Ishikawa (cell line): Measurements from ENCODE around the gene RALGPS1.

Source experiments
- CEBPB ChIP-seq: IDR thresholded peaks from 2 replicates; pipeline ENCODE4 v1.6.1; 2012
- CREB1 ChIP-seq: IDR thresholded peaks from 2 replicates; pipeline ENCODE4 v1.6.1; 2012; ENCODE audit warnings: low read depth
- EGR1 ChIP-seq: IDR thresholded peaks from 2 replicates; pipeline ENCODE4 v1.6.1; 2012
- EP300 ChIP-seq: IDR thresholded peaks from 2 replicates; pipeline ENCODE4 v1.6.1; 2012; ENCODE audit warnings: borderline replicate concordance
- FOXM1 ChIP-seq: IDR thresholded peaks from 2 replicates; pipeline ENCODE4 v1.6.1; 2012; ENCODE audit warnings: low read depth, borderline replicate concordance
- MAX ChIP-seq: IDR thresholded peaks from 2 replicates; pipeline ENCODE4 v1.6.1; 2012
- NFIC ChIP-seq: IDR thresholded peaks from 2 replicates; pipeline ENCODE4 v1.6.1; 2012
- RAD21 ChIP-seq: IDR thresholded peaks from 2 replicates; pipeline ENCODE4 v1.6.1; 2012; ENCODE audit warnings: low read depth
- REST ChIP-seq: IDR thresholded peaks from 2 replicates; pipeline ENCODE4 v1.6.1; 2012; ENCODE audit warnings: low read depth, mild to moderate bottlenecking
- TAF1 ChIP-seq: IDR thresholded peaks from 2 replicates; pipeline ENCODE4 v1.6.1; 2012; ENCODE audit warnings: low read depth, mild to moderate bottlenecking
- TCF12 ChIP-seq: IDR thresholded peaks from 2 replicates; pipeline ENCODE4 v1.6.1; 2012; ENCODE audit warnings: low read depth
- TEAD4 ChIP-seq: IDR thresholded peaks from 2 replicates; pipeline ENCODE4 v1.6.1; 2012
- USF1 ChIP-seq: IDR thresholded peaks from 2 replicates; pipeline ENCODE4 v1.6.1; 2012
- YY1 ChIP-seq: IDR thresholded peaks from 2 replicates; pipeline ENCODE4 v1.6.1; 2012; ENCODE audit warnings: low read depth
- ZBTB7A ChIP-seq: IDR thresholded peaks from 2 replicates; pipeline ENCODE4 v1.6.1; 2012; ENCODE audit warnings: low read depth

The RALGPS1 gene

GRCh38 chr9:127088724-127089615, 174.4 kb downstream of the RALGPS1 start:
- TF ChIP-seq FOXM1 (no peak), REST (no peak), YY1 (no peak), MAX (no peak), TCF12 (no peak), CREB1 (no peak), TAF1 (no peak), EGR1 (no peak), CEBPB (no peak), NFIC (no peak), USF1 (no peak), TEAD4 (no peak), EP300 (no peak), RAD21 (no peak), ZBTB7A (no peak)

DNA sequence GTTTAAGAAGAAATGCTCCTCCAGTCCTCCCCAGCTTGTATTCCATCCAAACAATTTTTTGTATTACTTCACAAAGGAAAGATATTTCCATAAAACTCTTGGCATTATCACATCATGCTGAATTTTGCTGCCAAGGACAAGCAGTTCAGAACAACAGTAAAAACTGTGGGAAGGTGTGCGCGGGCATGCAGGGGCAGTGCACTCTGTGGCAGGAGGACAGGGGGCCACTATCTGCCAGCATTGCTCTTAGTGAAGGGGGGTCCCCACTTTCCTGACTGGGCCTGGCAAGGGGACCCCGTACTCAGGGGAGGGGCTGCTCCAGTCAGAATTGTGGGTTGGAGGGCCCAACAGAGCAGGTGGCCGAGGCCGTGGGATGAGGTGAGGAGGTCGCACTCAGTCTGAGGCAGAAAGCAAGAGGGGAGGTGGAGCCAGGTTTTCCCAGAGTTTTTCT, 175.1 kb downstream of the RALGPS1 start:
- TF ChIP-seq MAX (no peak), TCF12 (no peak), REST (no peak), CREB1 (no peak), YY1 (no peak), TEAD4 (no peak), CEBPB (no peak), TAF1 (no peak), USF1 (no peak), FOXM1 (no peak), EP300 (no peak), NFIC (no peak), RAD21 (no peak), EGR1 (no peak), ZBTB7A (no peak)

DNA sequence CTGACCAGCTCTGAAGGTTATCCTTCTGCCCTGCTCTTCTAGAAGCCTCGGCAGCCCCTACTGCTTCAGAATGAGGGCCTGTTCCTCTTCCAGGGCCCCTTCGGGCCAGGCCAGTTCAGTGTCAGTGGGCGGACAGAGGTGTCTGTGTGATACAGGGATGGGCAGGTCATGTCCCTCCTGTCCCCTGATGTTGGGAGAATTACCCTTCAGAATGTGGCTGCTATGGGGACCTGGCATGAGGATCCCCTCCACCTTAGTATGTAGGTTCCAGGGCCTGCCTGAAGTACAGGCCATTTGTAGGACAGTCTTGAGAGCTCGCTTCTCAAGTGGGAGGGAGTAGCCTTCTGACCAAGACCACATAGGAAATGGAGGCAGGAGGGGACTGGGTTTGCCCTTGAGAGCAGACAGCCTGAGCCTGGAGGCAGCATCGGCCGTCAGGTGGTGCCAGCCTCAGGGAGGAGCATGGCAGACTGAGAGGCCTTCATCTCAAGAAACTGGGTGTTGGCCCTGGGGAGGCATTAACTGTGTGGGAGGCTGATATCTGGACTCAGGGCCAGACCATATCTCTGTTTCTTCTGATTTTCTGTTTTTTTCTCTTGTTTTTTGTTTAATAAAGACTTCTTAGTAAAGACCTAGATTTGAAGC, 175.9 kb downstream of the RALGPS1 start:
- TF ChIP-seq USF1 (no peak), EP300 (no peak), ZBTB7A (no peak), CREB1 (no peak), REST (no peak), NFIC (no peak), FOXM1 (no peak), YY1 (no peak), TEAD4 (no peak), MAX (no peak), EGR1 (no peak), TAF1 (no peak), CEBPB (no peak), RAD21 (no peak), TCF12 (no peak)
